ENCODE data around the gene PLIN5.

Gene PLIN5

GRCh38 chr19:4577020-4577782 is 42.2 kb upstream of the PLIN5 start:
- no peak for DNase-seq (ENCODE audit: low read depth)
- Histone ChIP-seq H3K9me3 (ENCODE audit: control insufficient read depth, low read length) (no peaks in the 10 kb centered on the region), H3K27me3 (replicated peaks; ENCODE audit: control insufficient read depth, insufficient read depth, low read length) (peaks cover 28% of the 10 kb centered on the region), H3K9ac (ENCODE audit: low read length) (no peak overlapping the region), H3K4me3 (ENCODE audit: low read length) (no peak overlapping the region), H3K36me3 (ENCODE audit: control insufficient read depth, insufficient read depth, low read length, severe bottlenecking) (no peaks in the 10 kb centered on the region), H3K4me1 (ENCODE audit: control insufficient read depth, insufficient read depth, low read length) (peaks cover 15% of the 10 kb centered on the region)

DNA sequence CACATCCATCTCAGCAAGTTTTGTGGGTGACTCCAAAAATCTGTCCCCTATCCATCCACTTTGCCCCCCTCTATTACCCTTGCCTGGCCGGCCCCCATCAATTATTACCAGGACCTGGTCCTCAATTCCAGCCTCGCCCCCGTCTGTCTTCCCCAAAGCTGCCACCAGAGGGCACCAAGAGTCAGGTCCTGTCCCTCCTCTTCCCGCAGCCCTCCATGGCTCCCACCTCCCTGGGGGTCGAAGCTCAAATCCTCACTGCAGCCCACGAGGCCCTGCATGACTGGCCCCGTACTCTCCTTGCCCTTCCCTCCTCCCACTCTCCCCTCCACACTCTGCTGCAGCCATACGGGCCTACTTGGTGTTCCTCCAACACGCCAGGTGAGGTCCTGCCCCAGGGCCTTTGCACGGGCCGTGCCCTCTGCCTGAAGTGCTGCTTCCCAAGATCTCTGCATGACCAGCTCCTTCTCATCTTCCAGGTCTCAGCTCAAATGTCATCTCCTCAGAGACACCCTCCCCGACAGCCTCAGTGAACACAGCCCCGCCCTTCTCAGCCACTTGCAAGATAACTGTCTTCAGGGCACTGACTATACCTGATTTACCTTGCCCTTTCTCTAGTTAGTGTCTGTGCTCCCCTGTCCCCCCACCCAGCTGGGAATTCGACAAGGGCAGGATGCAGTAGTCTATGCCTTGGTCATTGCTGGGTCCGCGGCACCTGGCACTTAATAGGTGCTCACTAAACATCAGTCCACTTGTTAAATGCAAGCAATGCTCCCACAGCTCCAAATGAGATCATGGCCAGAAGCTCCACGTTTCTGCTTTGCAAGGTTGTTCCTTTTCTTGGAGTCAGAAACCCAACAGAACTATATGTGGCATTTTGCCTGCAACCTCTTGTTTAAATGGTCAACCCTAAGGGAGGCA is 41.3 kb upstream of the PLIN5 start:
- Histone ChIP-seq H3K9me3 (ENCODE audit: control insufficient read depth, low read length) (no peaks in the 10 kb centered on the region), H3K27me3 (replicated peaks; ENCODE audit: control insufficient read depth, insufficient read depth, low read length) (peaks cover 23% of the 10 kb centered on the region), H3K36me3 (ENCODE audit: control insufficient read depth, insufficient read depth, low read length, severe bottlenecking) (no peaks in the 10 kb centered on the region), H3K4me1 (ENCODE audit: control insufficient read depth, insufficient read depth, low read length) (peaks cover 15% of the 10 kb centered on the region), H3K4me3 (ENCODE audit: low read length) (no peak overlapping the region), H3K9ac (ENCODE audit: low read length) (no peak overlapping the region)
- peak; percentile 76 for DNase-seq (ENCODE audit: low read depth)

DNA sequence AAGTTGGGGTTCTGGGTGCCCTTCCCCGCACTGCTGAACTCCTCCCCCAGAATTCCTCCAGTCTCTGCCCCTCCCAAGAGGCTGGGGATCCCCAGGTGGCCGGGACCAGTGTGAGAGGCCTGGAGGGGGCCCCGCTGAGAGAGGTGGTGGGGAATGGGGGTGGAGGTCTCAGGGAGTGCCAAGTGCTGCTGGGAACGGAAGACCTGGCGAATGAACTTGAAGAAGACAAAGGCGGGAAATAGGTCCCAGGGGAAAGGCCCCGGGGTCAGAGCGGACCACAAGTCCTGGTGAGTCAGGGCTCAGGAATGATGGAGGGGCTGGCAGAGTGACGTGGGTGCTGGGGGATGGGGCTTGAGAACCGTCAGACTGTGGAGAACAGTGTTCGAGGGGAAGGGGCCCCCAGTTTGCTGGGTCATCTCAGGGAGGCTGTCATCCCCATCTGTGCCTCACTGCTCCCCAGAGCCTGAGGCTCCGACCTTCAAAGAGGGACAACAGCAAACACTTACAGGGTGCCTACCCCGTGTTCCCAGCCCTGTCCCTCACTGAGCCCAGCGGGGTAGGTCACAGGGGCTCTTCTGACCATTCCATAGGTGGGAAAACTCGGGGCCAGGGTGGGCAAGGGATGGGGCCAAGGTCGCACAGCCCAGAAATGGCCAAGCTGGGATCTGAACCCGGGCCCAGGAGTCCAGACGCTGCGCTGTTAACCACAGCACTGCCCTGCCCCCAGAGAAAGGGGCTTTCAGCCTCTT is 40.4 kb upstream of the PLIN5 start:
- peaks cover 26% of the 10 kb centered on the region for H3K27me3 ChIP-seq (replicated peaks; ENCODE audit: control insufficient read depth, insufficient read depth, low read length)
- peak; percentile 81 for DNase-seq (ENCODE audit: low read depth)
- H3K4me3 ChIP-seq (ENCODE audit: low read length): no peak overlapping the region
- peak overlapping the region; percentile 59 for H3K9ac ChIP-seq (ENCODE audit: low read length)
- H3K4me1 ChIP-seq (ENCODE audit: control insufficient read depth, insufficient read depth, low read length): peaks cover 15% of the 10 kb centered on the region
- no peaks in the 10 kb centered on the region for H3K9me3 ChIP-seq (ENCODE audit: control insufficient read depth, low read length)
- H3K36me3 ChIP-seq (ENCODE audit: control insufficient read depth, insufficient read depth, low read length, severe bottlenecking): no peaks in the 10 kb centered on the region

- peaks cover 14% of the 10 kb centered on the region for H3K27me3 ChIP-seq (replicated peaks; ENCODE audit: control insufficient read depth, insufficient read depth, low read length)
- H3K36me3 ChIP-seq (ENCODE audit: control insufficient read depth, insufficient read depth, low read length, severe bottlenecking): no peaks in the 10 kb centered on the region
- no peak overlapping the region for H3K9ac ChIP-seq (ENCODE audit: low read length)
- H3K4me1 ChIP-seq (ENCODE audit: control insufficient read depth, insufficient read depth, low read length): peaks cover 15% of the 10 kb centered on the region
- no peak for DNase-seq (ENCODE audit: low read depth)
- H3K9me3 ChIP-seq (ENCODE audit: control insufficient read depth, low read length): no peaks in the 10 kb centered on the region
- no peak overlapping the region for H3K4me3 ChIP-seq (ENCODE audit: low read length)
Observed at GRCh38 chr19:4573682-4574081, 38.7 kb upstream of the PLIN5 start.

- Histone ChIP-seq H3K4me1 (ENCODE audit: control insufficient read depth, insufficient read depth, low read length) (peaks cover 15% of the 10 kb centered on the region), H3K27me3 (replicated peaks; ENCODE audit: control insufficient read depth, insufficient read depth, low read length) (peaks cover 15% of the 10 kb centered on the region), H3K4me3 (ENCODE audit: low read length) (no peak overlapping the region), H3K9me3 (ENCODE audit: control insufficient read depth, low read length) (no peaks in the 10 kb centered on the region), H3K36me3 (ENCODE audit: control insufficient read depth, insufficient read depth, low read length, severe bottlenecking) (no peaks in the 10 kb centered on the region), H3K9ac (ENCODE audit: low read length) (no peak overlapping the region)
- no peak for DNase-seq (ENCODE audit: low read depth)
Observed at GRCh38 chr19:4571305-4571917, 36.4 kb upstream of the PLIN5 start.

GRCh38 chr19:4570916-4571304 is 35.9 kb upstream of the PLIN5 start:
- Histone ChIP-seq H3K4me3 (ENCODE audit: low read length) (no peak overlapping the region), H3K9me3 (ENCODE audit: control insufficient read depth, low read length) (no peaks in the 10 kb centered on the region), H3K9ac (ENCODE audit: low read length) (no peak overlapping the region), H3K4me1 (ENCODE audit: control insufficient read depth, insufficient read depth, low read length) (peaks cover 14% of the 10 kb centered on the region), H3K27me3 (replicated peaks; ENCODE audit: control insufficient read depth, insufficient read depth, low read length) (peaks cover 20% of the 10 kb centered on the region), H3K36me3 (ENCODE audit: control insufficient read depth, insufficient read depth, low read length, severe bottlenecking) (no peaks in the 10 kb centered on the region)
- no peak for DNase-seq (ENCODE audit: low read depth)

DNA sequence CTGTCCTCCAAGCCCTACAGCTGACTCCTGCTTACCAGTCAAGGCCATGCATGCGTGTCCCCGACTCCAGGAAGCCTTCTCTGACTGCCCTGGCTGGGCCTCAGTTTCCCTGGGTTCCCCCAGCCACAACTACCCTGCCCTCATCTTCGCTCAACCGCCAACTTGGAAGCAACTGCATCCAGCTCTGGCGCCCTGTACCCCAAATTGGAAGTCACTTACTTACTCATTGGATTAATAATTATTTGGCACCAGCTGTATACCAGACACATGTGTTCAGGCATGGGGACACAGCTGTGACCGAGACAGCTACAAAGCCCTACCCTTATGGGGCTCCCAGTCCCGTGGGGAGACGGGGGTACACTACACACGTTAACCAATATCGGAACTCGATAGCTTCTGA is 35.4 kb upstream of the PLIN5 start:
- no peak for DNase-seq (ENCODE audit: low read depth)
- Histone ChIP-seq H3K36me3 (ENCODE audit: control insufficient read depth, insufficient read depth, low read length, severe bottlenecking) (no peaks in the 10 kb centered on the region), H3K4me3 (ENCODE audit: low read length) (no peak overlapping the region), H3K9ac (ENCODE audit: low read length) (no peak overlapping the region), H3K4me1 (ENCODE audit: control insufficient read depth, insufficient read depth, low read length) (peaks cover 9% of the 10 kb centered on the region), H3K27me3 (replicated peaks; ENCODE audit: control insufficient read depth, insufficient read depth, low read length) (peaks cover 20% of the 10 kb centered on the region), H3K9me3 (ENCODE audit: control insufficient read depth, low read length) (no peaks in the 10 kb centered on the region)

- no peaks in the 10 kb centered on the region for H3K4me1 ChIP-seq (ENCODE audit: control insufficient read depth, insufficient read depth, low read length)
- H3K27me3 ChIP-seq (replicated peaks; ENCODE audit: control insufficient read depth, insufficient read depth, low read length): peaks cover 20% of the 10 kb centered on the region
- H3K9ac ChIP-seq (ENCODE audit: low read length): no peak overlapping the region
- no peak overlapping the region for H3K4me3 ChIP-seq (ENCODE audit: low read length)
- H3K36me3 ChIP-seq (ENCODE audit: control insufficient read depth, insufficient read depth, low read length, severe bottlenecking): no peaks in the 10 kb centered on the region
- H3K9me3 ChIP-seq (ENCODE audit: control insufficient read depth, low read length): no peaks in the 10 kb centered on the region
- no peak for DNase-seq (ENCODE audit: low read depth)
Observed at GRCh38 chr19:4568886-4569285, 33.9 kb upstream of the PLIN5 start.

- peaks cover 20% of the 10 kb centered on the region for H3K27me3 ChIP-seq (replicated peaks; ENCODE audit: control insufficient read depth, insufficient read depth, low read length)
- DNase-seq (ENCODE audit: low read depth): peak; percentile 61
Observed at GRCh38 chr19:4567584-4568071, 32.6 kb upstream of the PLIN5 start.

GRCh38 chr19:4566402-4567051 is 31.5 kb upstream of the PLIN5 start:
- Histone ChIP-seq H3K9me3 (ENCODE audit: control insufficient read depth, low read length) (no peaks in the 10 kb centered on the region), H3K36me3 (ENCODE audit: control insufficient read depth, insufficient read depth, low read length, severe bottlenecking) (no peaks in the 10 kb centered on the region), H3K9ac (ENCODE audit: low read length) (no peak overlapping the region), H3K4me1 (ENCODE audit: control insufficient read depth, insufficient read depth, low read length) (no peaks in the 10 kb centered on the region), H3K4me3 (ENCODE audit: low read length) (no peak overlapping the region), H3K27me3 (replicated peaks; ENCODE audit: control insufficient read depth, insufficient read depth, low read length) (peaks cover 20% of the 10 kb centered on the region)
- no peak for DNase-seq (ENCODE audit: low read depth)

More at GRCh38 chr19:4567584-4568071, 32.6 kb upstream of the PLIN5 start:
- Histone ChIP-seq H3K4me3 (ENCODE audit: low read length) (no peak overlapping the region), H3K4me1 (ENCODE audit: control insufficient read depth, insufficient read depth, low read length) (no peaks in the 10 kb centered on the region), H3K9me3 (ENCODE audit: control insufficient read depth, low read length) (no peaks in the 10 kb centered on the region), H3K36me3 (ENCODE audit: control insufficient read depth, insufficient read depth, low read length, severe bottlenecking) (no peaks in the 10 kb centered on the region), H3K9ac (ENCODE audit: low read length) (no peak overlapping the region)
